ENCODE measurements around the gene INO80D.
A peak's percentile ranks its signal among the peaks of the same experiment; 100 is the strongest.
"Not testable (repeated sequence)": the region's sequence is repeated elsewhere in the genome, so short reads cannot be mapped to it uniquely, and the experiment has no call there.

Gene INO80D

GRCh38 chr2:206031950-206032567, 53.9 kb downstream of the INO80D start:
- peaks cover 88% of the 10 kb centered on the region for H3K36me3 ChIP-seq
- H3K27ac ChIP-seq: no peak overlapping the region
- no peak overlapping the region for H3K4me2 ChIP-seq
- H3K27me3 ChIP-seq: no peaks in the 10 kb centered on the region
- H4K20me1 ChIP-seq: peaks cover 31% of the 10 kb centered on the region; the same call in 1 of the 2 replicates
- H3K9me3 ChIP-seq: peaks cover 47% of the 10 kb centered on the region
- TF ChIP-seq Cebpa-rat (IDR thresholded peaks at IDR 0.05): no peak
- no peak overlapping the region for H3K4me3 ChIP-seq
- no peak overlapping the region for H3K9ac ChIP-seq
- no peaks in the 10 kb centered on the region for H3K4me1 ChIP-seq

- no peak for TF ChIP-seq Cebpa-rat (IDR thresholded peaks at IDR 0.05)
- Histone ChIP-seq H3K9me3 (peaks cover 41% of the 10 kb centered on the region), H3K27ac (no peak overlapping the region), H3K36me3 (peaks cover 84% of the 10 kb centered on the region), H3K9ac (no peak overlapping the region), H4K20me1 (peaks cover 31% of the 10 kb centered on the region; the same call in 1 of the 2 replicates), H3K4me1 (no peaks in the 10 kb centered on the region), H3K4me2 (no peak overlapping the region), H3K27me3 (no peaks in the 10 kb centered on the region), H3K4me3 (no peak overlapping the region)
Observed at GRCh38 chr2:206031162-206031784, 54.7 kb downstream of the INO80D start.

- H3K36me3 ChIP-seq: peaks cover 74% of the 10 kb centered on the region
- no peak overlapping the region for H3K27ac ChIP-seq
- no peak overlapping the region for H3K4me3 ChIP-seq
- no peak overlapping the region for H3K4me2 ChIP-seq
- H3K9me3 ChIP-seq: peaks cover 12% of the 10 kb centered on the region
- H3K9ac ChIP-seq: no peak overlapping the region
- no peak for TF ChIP-seq Cebpa-rat (IDR thresholded peaks at IDR 0.05)
- peaks cover 31% of the 10 kb centered on the region; the same call in 1 of the 2 replicates for H4K20me1 ChIP-seq
- H3K4me1 ChIP-seq: no peaks in the 10 kb centered on the region
- H3K27me3 ChIP-seq: no peaks in the 10 kb centered on the region
Observed at GRCh38 chr2:206028101-206028500, 57.9 kb downstream of the INO80D start.

GRCh38 chr2:206023183-206023582, 62.8 kb downstream of the INO80D start:
- H3K4me3 ChIP-seq: no peak overlapping the region
- no peaks in the 10 kb centered on the region; the same call in 1 of the 2 replicates for H4K20me1 ChIP-seq
- H3K4me2 ChIP-seq: no peak overlapping the region
- H3K27me3 ChIP-seq: no peaks in the 10 kb centered on the region
- H3K9me3 ChIP-seq: peaks cover 5% of the 10 kb centered on the region
- H3K27ac ChIP-seq: no peak overlapping the region
- H3K36me3 ChIP-seq: peaks cover 73% of the 10 kb centered on the region
- H3K9ac ChIP-seq: no peak overlapping the region
- no peaks in the 10 kb centered on the region for H3K4me1 ChIP-seq
- no peak for TF ChIP-seq Cebpa-rat (IDR thresholded peaks at IDR 0.05)

GRCh38 chr2:206020171-206020570, 65.8 kb downstream of the INO80D start:
- no peaks in the 10 kb centered on the region for H4K20me1 ChIP-seq
- no peak overlapping the region for H3K27ac ChIP-seq
- H3K36me3 ChIP-seq: peaks cover 80% of the 10 kb centered on the region
- no peak overlapping the region for H3K9ac ChIP-seq
- peaks cover 34% of the 10 kb centered on the region for H3K9me3 ChIP-seq
- no peak overlapping the region for H3K4me2 ChIP-seq
- no peaks in the 10 kb centered on the region for H3K4me1 ChIP-seq
- no peaks in the 10 kb centered on the region for H3K27me3 ChIP-seq
- TF ChIP-seq Cebpa-rat (IDR thresholded peaks at IDR 0.05): no peak
- H3K4me3 ChIP-seq: no peak overlapping the region

GRCh38 chr2:206015746-206016145, 70.2 kb downstream of the INO80D start:
- peaks cover 96% of the 10 kb centered on the region for H3K36me3 ChIP-seq
- H3K27me3 ChIP-seq: not testable (repeated sequence)

GRCh38 chr2:206011795-206012194, 74.2 kb downstream of the INO80D start:
- Histone ChIP-seq H3K27ac (no peak overlapping the region), H3K4me2 (no peak overlapping the region), H4K20me1 (no peaks in the 10 kb centered on the region), H3K9me3 (peaks cover 25% of the 10 kb centered on the region), H3K9ac (no peak overlapping the region), H3K4me1 (no peaks in the 10 kb centered on the region), H3K4me3 (no peak overlapping the region), H3K36me3 (peaks cover 96% of the 10 kb centered on the region), H3K27me3 (no peaks in the 10 kb centered on the region)
- TF ChIP-seq Cebpa-rat (IDR thresholded peaks at IDR 0.05): no peak

More at GRCh38 chr2:206015746-206016145, 70.2 kb downstream of the INO80D start:
- not testable (repeated sequence) for H3K4me1 ChIP-seq, H3K9ac ChIP-seq, H3K27ac ChIP-seq, H3K4me2 ChIP-seq, H4K20me1 ChIP-seq
- Histone ChIP-seq H3K4me3 (0 out of 2 replicates have a peak overlapping the region, but pooled peaks have one; percentile 22), H3K9me3 (peaks cover 42% of the 10 kb centered on the region)

GRCh38 chr2:206011018-206011614, 74.9 kb downstream of the INO80D start:
- TF ChIP-seq Cebpa-rat (IDR thresholded peaks at IDR 0.05): no peak
- H3K27ac ChIP-seq: no peak overlapping the region
- H4K20me1 ChIP-seq: no peaks in the 10 kb centered on the region
- no peaks in the 10 kb centered on the region for H3K27me3 ChIP-seq
- H3K9me3 ChIP-seq: peaks cover 18% of the 10 kb centered on the region
- H3K4me2 ChIP-seq: no peak overlapping the region
- no peaks in the 10 kb centered on the region for H3K4me1 ChIP-seq
- no peak overlapping the region for H3K4me3 ChIP-seq
- H3K9ac ChIP-seq: no peak overlapping the region
- H3K36me3 ChIP-seq: peaks cover 96% of the 10 kb centered on the region

GRCh38 chr2:206004004-206004693, 81.8 kb downstream of the INO80D start:
- Histone ChIP-seq H3K4me3 (no peak overlapping the region), H3K27me3 (no peaks in the 10 kb centered on the region), H3K4me1 (no peaks in the 10 kb centered on the region), H3K9ac (no peak overlapping the region), H3K9me3 (no peaks in the 10 kb centered on the region), H3K36me3 (peaks cover 83% of the 10 kb centered on the region), H3K27ac (no peak overlapping the region), H4K20me1 (no peaks in the 10 kb centered on the region), H3K4me2 (no peak overlapping the region)
- no peak for TF ChIP-seq Cebpa-rat (IDR thresholded peaks at IDR 0.05)

- Histone ChIP-seq H4K20me1 (no peaks in the 10 kb centered on the region), H3K9me3 (no peaks in the 10 kb centered on the region), H3K9ac (no peak overlapping the region), H3K4me2 (no peak overlapping the region), H3K4me1 (no peaks in the 10 kb centered on the region), H3K36me3 (peaks cover 73% of the 10 kb centered on the region), H3K4me3 (no peak overlapping the region), H3K27ac (no peak overlapping the region), H3K27me3 (no peaks in the 10 kb centered on the region)
- TF ChIP-seq Cebpa-rat (IDR thresholded peaks at IDR 0.05): no peak
Observed at GRCh38 chr2:206002440-206002839, 83.5 kb downstream of the INO80D start.
